Mesendoderm (in vitro differentiated cells): ENCODE measurements around the gene RBM19.

ENCODE experiments used
- DNase-seq: peaks from one replicate; pipeline ENCODE4 v3.0.0; 2013
- H2AK5ac ChIP-seq: 2 replicates; pipeline ENCODE4 v1.6.1; 2013; ENCODE audit warnings: low read length, inconsistent platforms
- H2BK120ac ChIP-seq: 2 replicates; pipeline ENCODE4 v1.6.1; 2013; ENCODE audit warnings: low read depth, mild to moderate bottlenecking, low read length, moderate library complexity, mixed read lengths
- H2BK15ac ChIP-seq: replicated peaks from 2 replicates; pipeline ENCODE4 v1.6.1; 2013; ENCODE audit warnings: low read depth, mild to moderate bottlenecking, moderate library complexity
- H2BK5ac ChIP-seq: 2 replicates; pipeline ENCODE4 v1.6.1; 2013; ENCODE audit warnings: low read length, inconsistent platforms
- H3K18ac ChIP-seq: 2 replicates; pipeline ENCODE4 v1.6.1; 2013; ENCODE audit warnings: mild to moderate bottlenecking, low read length, mixed read lengths
- H3K23ac ChIP-seq: one replicate; pipeline ENCODE4 v1.6.1; 2013; ENCODE audit warnings: low read length
- H3K27ac ChIP-seq: 2 replicates; pipeline ENCODE4 v1.5.1; 2013; ENCODE audit warnings: low read depth, mild to moderate bottlenecking, inconsistent platforms, low read length, moderate library complexity
- H3K27me3 ChIP-seq: 2 replicates; pipeline ENCODE4 v1.6.1; 2013; ENCODE audit warnings: low read length, control low read depth, mild to moderate bottlenecking, inconsistent platforms; ENCODE audit not compliant: insufficient read depth, poor library complexity
- H3K36me3 ChIP-seq: 2 replicates; pipeline ENCODE4 v1.6.1; 2013; ENCODE audit warnings: low read length, inconsistent platforms; ENCODE audit not compliant: control insufficient read depth, insufficient read depth
- H3K4ac ChIP-seq: one replicate; pipeline ENCODE4 v1.6.1; 2013; ENCODE audit warnings: low read depth, mild to moderate bottlenecking, low read length, moderate library complexity
- H3K4me1 ChIP-seq: 2 replicates; pipeline ENCODE4 v1.6.1; 2013; ENCODE audit warnings: low read depth, low read length, inconsistent platforms; ENCODE audit not compliant: control insufficient read depth
- H3K4me2 ChIP-seq: 2 replicates; pipeline ENCODE4 v1.6.1; 2013; ENCODE audit warnings: low read length
- H3K4me3 ChIP-seq: 2 replicates; pipeline ENCODE4 v1.5.1; 2013; ENCODE audit warnings: mild to moderate bottlenecking, low read length
- H3K56ac ChIP-seq: one replicate; pipeline ENCODE4 v1.6.1; 2013; ENCODE audit warnings: low read length
- H3K79me1 ChIP-seq: 2 replicates; pipeline ENCODE4 v1.6.1; 2013; ENCODE audit warnings: low read length, inconsistent platforms
- H3K79me2 ChIP-seq: 2 replicates; pipeline ENCODE4 v1.6.1; 2013; ENCODE audit warnings: mild to moderate bottlenecking, low read length; ENCODE audit not compliant: control insufficient read depth, insufficient read depth
- H3K9ac ChIP-seq: 2 replicates; pipeline ENCODE4 v1.6.1; 2013; ENCODE audit warnings: low read length, inconsistent platforms
- H4K5ac ChIP-seq: one replicate; pipeline ENCODE4 v1.6.1; 2013; ENCODE audit warnings: low read length
- H4K8ac ChIP-seq: one replicate; pipeline ENCODE4 v1.6.1; 2013; ENCODE audit warnings: low read depth, mild to moderate bottlenecking, control low read depth, low read length, moderate library complexity
- WGBS: extraction: QIAGEN DNeasy Blood & Tissue Kit; methylation state at CpG from one replicate; pipeline ENCODE4 v1.1.7; 2013; ENCODE audit warnings: low lambda C conversion rate, missing lambda C conversion rate; ENCODE audit not compliant: insufficient coverage; ENCODE audit errors: extremely low coverage; 5-methylcytosine and 5-hydroxymethylcytosine counted together

The RBM19 gene

GRCh38 chr12:113852264-113852663 is 113.9 kb downstream of the RBM19 start:
- H3K27ac ChIP-seq = no peak overlapping the region
- H3K79me2 ChIP-seq = no peaks in the 10 kb centered on the region
- no peaks in the 10 kb centered on the region for H3K36me3 ChIP-seq
- H3K4ac ChIP-seq = no peak overlapping the region
- H3K4me2 ChIP-seq = no peak overlapping the region
- no peak overlapping the region for H3K56ac ChIP-seq
- H4K5ac ChIP-seq = no peak overlapping the region
- no peak overlapping the region for H3K18ac ChIP-seq
- no peaks in the 10 kb centered on the region for H3K27me3 ChIP-seq
- no peaks in the 10 kb centered on the region for H3K4me1 ChIP-seq
- H3K23ac ChIP-seq = no peak overlapping the region
- WGBS = no CpG with 5 or more reads among the region's 5 CpGs
- H2AK5ac ChIP-seq = no peak overlapping the region
- H3K4me3 ChIP-seq = no peak overlapping the region
- no peak overlapping the region for H2BK5ac ChIP-seq
- no peak overlapping the region for H2BK120ac ChIP-seq
- no peak overlapping the region for H2BK15ac ChIP-seq
- no peak for DNase-seq
- no peak overlapping the region for H3K9ac ChIP-seq
- H4K8ac ChIP-seq = no peak overlapping the region
- no peaks in the 10 kb centered on the region for H3K79me1 ChIP-seq

GRCh38 chr12:113850309-113851056 is 115.6 kb downstream of the RBM19 start:
- WGBS = no CpG with 5 or more reads among the region's 8 CpGs
- H3K56ac ChIP-seq = no peak overlapping the region
- H2BK120ac ChIP-seq = no peak overlapping the region
- H3K4me2 ChIP-seq = no peak overlapping the region
- H3K4me3 ChIP-seq = no peak overlapping the region
- no peaks in the 10 kb centered on the region for H3K4me1 ChIP-seq
- H3K36me3 ChIP-seq = no peaks in the 10 kb centered on the region
- no peak overlapping the region for H2BK15ac ChIP-seq
- no peaks in the 10 kb centered on the region for H3K79me2 ChIP-seq
- peak overlapping the region; percentile 39 for H3K23ac ChIP-seq
- no peak overlapping the region for H2BK5ac ChIP-seq
- H3K9ac ChIP-seq = no peak overlapping the region
- H3K79me1 ChIP-seq = no peaks in the 10 kb centered on the region
- no peak for DNase-seq
- H2AK5ac ChIP-seq = no peak overlapping the region
- H3K27me3 ChIP-seq = no peaks in the 10 kb centered on the region
- no peak overlapping the region for H4K5ac ChIP-seq
- no peak overlapping the region for H3K18ac ChIP-seq
- H3K4ac ChIP-seq = no peak overlapping the region
- H4K8ac ChIP-seq = no peak overlapping the region
- H3K27ac ChIP-seq = no peak overlapping the region

- no peak overlapping the region for H2BK5ac ChIP-seq
- no peaks in the 10 kb centered on the region for H3K4me1 ChIP-seq
- no peak overlapping the region for H2AK5ac ChIP-seq
- no peaks in the 10 kb centered on the region for H3K79me2 ChIP-seq
- no peak overlapping the region for H3K4me3 ChIP-seq
- DNase-seq = no peak
- H3K18ac ChIP-seq = no peak overlapping the region
- no peak overlapping the region for H3K23ac ChIP-seq
- H3K27me3 ChIP-seq = no peaks in the 10 kb centered on the region
- no peaks in the 10 kb centered on the region for H3K36me3 ChIP-seq
- no CpG with 5 or more reads among the region's 3 CpGs for WGBS
- no peak overlapping the region for H2BK120ac ChIP-seq
- no peak overlapping the region for H4K5ac ChIP-seq
- H4K8ac ChIP-seq = no peak overlapping the region
- H3K9ac ChIP-seq = no peak overlapping the region
- H3K79me1 ChIP-seq = no peaks in the 10 kb centered on the region
- H3K4ac ChIP-seq = no peak overlapping the region
- no peak overlapping the region for H3K4me2 ChIP-seq
- H2BK15ac ChIP-seq = no peak overlapping the region
- no peak overlapping the region for H3K27ac ChIP-seq
- H3K56ac ChIP-seq = no peak overlapping the region
Observed at GRCh38 chr12:113847856-113848255, 118.3 kb downstream of the RBM19 start.

GRCh38 chr12:113846883-113847755 is 119.0 kb downstream of the RBM19 start:
- no peak overlapping the region for H4K5ac ChIP-seq
- no peak overlapping the region for H2BK15ac ChIP-seq
- no peak overlapping the region for H3K18ac ChIP-seq
- H3K9ac ChIP-seq = no peak overlapping the region
- no peak overlapping the region for H3K56ac ChIP-seq
- H3K4me1 ChIP-seq = no peaks in the 10 kb centered on the region
- no peaks in the 10 kb centered on the region for H3K79me1 ChIP-seq
- no peak overlapping the region for H4K8ac ChIP-seq
- no peak overlapping the region for H3K4me3 ChIP-seq
- H3K36me3 ChIP-seq = no peaks in the 10 kb centered on the region
- no CpG with 5 or more reads among the region's 18 CpGs for WGBS
- no peaks in the 10 kb centered on the region for H3K79me2 ChIP-seq
- H2BK5ac ChIP-seq = no peak overlapping the region
- H3K27me3 ChIP-seq = no peaks in the 10 kb centered on the region
- no peak overlapping the region for H3K4ac ChIP-seq
- H3K27ac ChIP-seq = no peak overlapping the region
- no peak overlapping the region for H2BK120ac ChIP-seq
- H3K4me2 ChIP-seq = no peak overlapping the region
- H2AK5ac ChIP-seq = no peak overlapping the region
- DNase-seq = no peak
- no peak overlapping the region for H3K23ac ChIP-seq

- no peak overlapping the region for H3K18ac ChIP-seq
- H3K4me2 ChIP-seq = no peak overlapping the region
- no peak overlapping the region for H3K56ac ChIP-seq
- H3K9ac ChIP-seq = no peak overlapping the region
- no peaks in the 10 kb centered on the region for H3K4me1 ChIP-seq
- no peaks in the 10 kb centered on the region for H3K36me3 ChIP-seq
- H3K4me3 ChIP-seq = no peak overlapping the region
- H2BK5ac ChIP-seq = no peak overlapping the region
- H2BK120ac ChIP-seq = no peak overlapping the region
- H4K8ac ChIP-seq = no peak overlapping the region
- H2BK15ac ChIP-seq = no peak overlapping the region
- no peak overlapping the region for H3K4ac ChIP-seq
- no peaks in the 10 kb centered on the region for H3K79me1 ChIP-seq
- H3K27me3 ChIP-seq = no peaks in the 10 kb centered on the region
- H3K23ac ChIP-seq = no peak overlapping the region
- no peaks in the 10 kb centered on the region for H3K79me2 ChIP-seq
- peak; percentile 40 for DNase-seq
- no peak overlapping the region for H2AK5ac ChIP-seq
- no peak overlapping the region for H3K27ac ChIP-seq
- WGBS = no CpG with 5 or more reads among the region's 10 CpGs
- H4K5ac ChIP-seq = no peak overlapping the region
Observed at GRCh38 chr12:113845900-113846674, 120.0 kb downstream of the RBM19 start.
